ENCODE measurements around the gene ABRACL. TPM values are rescaled to one million over a fixed set of nuclear protein-coding genes. Genes with fewer than 3 reads are reported as not detected.

Gene ABRACL
- total and polyA plus RNA-seq, 2 donors (not counting 1 experiment from before 2014, with no cell fraction given): 19.7 to 49.8 TPM

GRCh38 chr6:138997136-138997535, 31.4 kb upstream of the ABRACL start:
- H3K36me3 ChIP-seq (ENCODE audit: control insufficient read depth, insufficient read depth, low read length): no peaks in the 10 kb centered on the region
- H3K9me3 ChIP-seq (ENCODE audit: control insufficient read depth, insufficient read depth, low read depth, low read length): no peaks in the 10 kb centered on the region
- H2AFZ ChIP-seq (ENCODE audit: low read length): no peak overlapping the region
- no peak overlapping the region for H3K9ac ChIP-seq (ENCODE audit: insufficient read depth, low read length)
- H3K4me2 ChIP-seq (ENCODE audit: extremely low read depth, insufficient read depth, low read length): no peak overlapping the region
- H4K20me1 ChIP-seq (ENCODE audit: control insufficient read depth, extremely low read depth, insufficient read depth, low read length): no peaks in the 10 kb centered on the region
- TF ChIP-seq EZH2 (IDR thresholded peaks at IDR 0.05; ENCODE audit: low read length, missing control alignments) (no peak), CTCF (conservative IDR thresholded peaks at IDR 0.05 in 1 of 2, IDR thresholded peaks at IDR 0.05 in 1 of 2; ENCODE audit: low read depth in 1 of 2, low read length in 2 of 2) (no peak)
- H3K79me2 ChIP-seq (ENCODE audit: control insufficient read depth, insufficient read depth, low read length): no peaks in the 10 kb centered on the region
- DNase-seq (ENCODE audit: low read depth in 2 of 2): no peak
- no peaks in the 10 kb centered on the region for H3K4me1 ChIP-seq (ENCODE audit: control insufficient read depth, extremely low read depth, insufficient read depth, low read length)
- no peak overlapping the region for H3K4me3 ChIP-seq (replicated peaks in 1 of 4; ENCODE audit: control extremely low read depth in 1 of 4, insufficient read depth in 1 of 4, low read depth in 3 of 4, low read length in 4 of 4)
- no peak overlapping the region for H3K27ac ChIP-seq (ENCODE audit: insufficient read depth, low read length)
- no peaks in the 10 kb centered on the region for H3K27me3 ChIP-seq (ENCODE audit: control insufficient read depth, insufficient read depth, low read length)

GRCh38 chr6:138999949-139000725, 28.4 kb upstream of the ABRACL start:
- H3K4me1 ChIP-seq (ENCODE audit: control insufficient read depth, extremely low read depth, insufficient read depth, low read length): no peaks in the 10 kb centered on the region
- no peak for DNase-seq (ENCODE audit: low read depth in 2 of 2)
- H3K4me2 ChIP-seq (ENCODE audit: extremely low read depth, insufficient read depth, low read length): no peak overlapping the region
- no peaks in the 10 kb centered on the region for H3K36me3 ChIP-seq (ENCODE audit: control insufficient read depth, insufficient read depth, low read length)
- no peak for TF ChIP-seq EZH2 (IDR thresholded peaks at IDR 0.05; ENCODE audit: low read length, missing control alignments)
- no peak for TF ChIP-seq CTCF (conservative IDR thresholded peaks at IDR 0.05 in 1 of 2, IDR thresholded peaks at IDR 0.05 in 1 of 2; ENCODE audit: low read depth in 1 of 2, low read length in 2 of 2)
- H3K79me2 ChIP-seq (ENCODE audit: control insufficient read depth, insufficient read depth, low read length): no peaks in the 10 kb centered on the region
- H2AFZ ChIP-seq (ENCODE audit: low read length): no peak overlapping the region
- no peak overlapping the region for H3K27ac ChIP-seq (ENCODE audit: insufficient read depth, low read length)
- H4K20me1 ChIP-seq (ENCODE audit: control insufficient read depth, extremely low read depth, insufficient read depth, low read length): no peaks in the 10 kb centered on the region
- H3K27me3 ChIP-seq (ENCODE audit: control insufficient read depth, insufficient read depth, low read length): no peaks in the 10 kb centered on the region
- H3K9me3 ChIP-seq (ENCODE audit: control insufficient read depth, insufficient read depth, low read depth, low read length): no peaks in the 10 kb centered on the region
- no peak overlapping the region for H3K9ac ChIP-seq (ENCODE audit: insufficient read depth, low read length)
- H3K4me3 ChIP-seq (replicated peaks in 1 of 4; ENCODE audit: control extremely low read depth in 1 of 4, insufficient read depth in 1 of 4, low read depth in 3 of 4, low read length in 4 of 4): no peak overlapping the region

- H3K27ac ChIP-seq (ENCODE audit: insufficient read depth, low read length): no peak overlapping the region
- TF ChIP-seq CTCF (conservative IDR thresholded peaks at IDR 0.05 in 1 of 2, IDR thresholded peaks at IDR 0.05 in 1 of 2; ENCODE audit: low read depth in 1 of 2, low read length in 2 of 2) (no peak), EZH2 (IDR thresholded peaks at IDR 0.05; ENCODE audit: low read length, missing control alignments) (no peak)
Observed at GRCh38 chr6:139003751-139004150, 24.8 kb upstream of the ABRACL start.

More at GRCh38 chr6:139003751-139004150, 24.8 kb upstream of the ABRACL start:
- no peaks in the 10 kb centered on the region for H4K20me1 ChIP-seq (ENCODE audit: control insufficient read depth, extremely low read depth, insufficient read depth, low read length)
- H3K4me1 ChIP-seq (ENCODE audit: control insufficient read depth, extremely low read depth, insufficient read depth, low read length): no peaks in the 10 kb centered on the region
- no peaks in the 10 kb centered on the region for H3K27me3 ChIP-seq (ENCODE audit: control insufficient read depth, insufficient read depth, low read length)
- H3K9me3 ChIP-seq (ENCODE audit: control insufficient read depth, insufficient read depth, low read depth, low read length): no peaks in the 10 kb centered on the region
- no peaks in the 10 kb centered on the region for H3K36me3 ChIP-seq (ENCODE audit: control insufficient read depth, insufficient read depth, low read length)
- no peak overlapping the region for H3K4me3 ChIP-seq (replicated peaks in 1 of 4; ENCODE audit: control extremely low read depth in 1 of 4, insufficient read depth in 1 of 4, low read depth in 3 of 4, low read length in 4 of 4)
- no peak for DNase-seq (ENCODE audit: low read depth in 2 of 2)
- no peak overlapping the region for H3K9ac ChIP-seq (ENCODE audit: insufficient read depth, low read length)
- no peak overlapping the region for H3K4me2 ChIP-seq (ENCODE audit: extremely low read depth, insufficient read depth, low read length)
- no peaks in the 10 kb centered on the region for H3K79me2 ChIP-seq (ENCODE audit: control insufficient read depth, insufficient read depth, low read length)
- no peak overlapping the region for H2AFZ ChIP-seq (ENCODE audit: low read length)
